HUES6 (cell line): Measurements from ENCODE around the gene ZBTB20.

Source experiments
- H3K27ac ChIP-seq: 2 replicates; pipeline ENCODE4 v1.7.0; 2013; ENCODE audit warnings: low read depth, mild to moderate bottlenecking, low read length, inconsistent platforms
- H3K27me3 ChIP-seq: 2 replicates; pipeline ENCODE4 v1.6.1; 2013; ENCODE audit warnings: low read length; ENCODE audit not compliant: control insufficient read depth, insufficient read depth
- H3K36me3 ChIP-seq: 2 replicates; pipeline ENCODE4 v1.6.1; 2013; ENCODE audit warnings: low read length; ENCODE audit not compliant: control insufficient read depth, insufficient read depth
- H3K4me1 ChIP-seq: 2 replicates; pipeline ENCODE4 v1.6.1; 2013; ENCODE audit warnings: low read length; ENCODE audit not compliant: control insufficient read depth, insufficient read depth
- H3K4me3 ChIP-seq: 2 replicates; pipeline ENCODE4 v1.5.1; 2013; ENCODE audit warnings: low read depth, low read length
- H3K9ac ChIP-seq: one replicate; pipeline ENCODE4 v1.6.1; 2013; ENCODE audit warnings: mild to moderate bottlenecking, low read length
- H3K9me3 ChIP-seq: 2 replicates; pipeline ENCODE4 v1.6.1; 2013; ENCODE audit warnings: low read depth, low read length; ENCODE audit not compliant: control insufficient read depth, insufficient read depth

The ZBTB20 gene

GRCh38 chr3:114595522-114596028 lies 551.5 kb downstream of the ZBTB20 start:
- H3K9ac ChIP-seq, result no peak overlapping the region
- H3K27me3 ChIP-seq, result no peaks in the 10 kb centered on the region
- no peaks in the 10 kb centered on the region for H3K36me3 ChIP-seq
- no peaks in the 10 kb centered on the region for H3K9me3 ChIP-seq
- no peak overlapping the region for H3K27ac ChIP-seq
- no peaks in the 10 kb centered on the region for H3K4me1 ChIP-seq
- no peak overlapping the region for H3K4me3 ChIP-seq

- no peaks in the 10 kb centered on the region for H3K27me3 ChIP-seq
- no peak overlapping the region for H3K4me3 ChIP-seq
- H3K36me3 ChIP-seq, result no peaks in the 10 kb centered on the region
- no peak overlapping the region for H3K9ac ChIP-seq
- H3K27ac ChIP-seq, result no peak overlapping the region
- no peaks in the 10 kb centered on the region for H3K4me1 ChIP-seq
- H3K9me3 ChIP-seq, result no peaks in the 10 kb centered on the region
Observed at GRCh38 chr3:114590309-114591047, 556.6 kb downstream of the ZBTB20 start.

- H3K9me3 ChIP-seq, result no peaks in the 10 kb centered on the region
- H3K36me3 ChIP-seq, result no peaks in the 10 kb centered on the region
- H3K27me3 ChIP-seq, result no peaks in the 10 kb centered on the region
- no peak overlapping the region for H3K9ac ChIP-seq
- no peak overlapping the region for H3K4me3 ChIP-seq
- no peak overlapping the region for H3K27ac ChIP-seq
- no peaks in the 10 kb centered on the region for H3K4me1 ChIP-seq
Observed at GRCh38 chr3:114587986-114588385, 559.1 kb downstream of the ZBTB20 start.

- Histone ChIP-seq H3K4me1 (no peaks in the 10 kb centered on the region), H3K27ac (no peak overlapping the region), H3K9ac (no peak overlapping the region), H3K4me3 (no peak overlapping the region), H3K9me3 (no peaks in the 10 kb centered on the region), H3K27me3 (no peaks in the 10 kb centered on the region), H3K36me3 (no peaks in the 10 kb centered on the region)
Observed at GRCh38 chr3:114586119-114586518, 561.0 kb downstream of the ZBTB20 start.

GRCh38 chr3:114585687-114586086 lies 561.4 kb downstream of the ZBTB20 start:
- H3K9me3 ChIP-seq, result no peaks in the 10 kb centered on the region
- no peaks in the 10 kb centered on the region for H3K36me3 ChIP-seq
- H3K27me3 ChIP-seq, result no peaks in the 10 kb centered on the region
- no peak overlapping the region for H3K27ac ChIP-seq
- no peaks in the 10 kb centered on the region for H3K4me1 ChIP-seq
- H3K4me3 ChIP-seq, result no peak overlapping the region
- no peak overlapping the region for H3K9ac ChIP-seq

GRCh38 chr3:114584734-114585371 lies 562.2 kb downstream of the ZBTB20 start:
- no peak overlapping the region for H3K9ac ChIP-seq
- H3K36me3 ChIP-seq, result no peaks in the 10 kb centered on the region
- H3K4me3 ChIP-seq, result no peak overlapping the region
- H3K9me3 ChIP-seq, result no peaks in the 10 kb centered on the region
- no peaks in the 10 kb centered on the region for H3K4me1 ChIP-seq
- H3K27ac ChIP-seq, result no peak overlapping the region
- H3K27me3 ChIP-seq, result no peaks in the 10 kb centered on the region

- Histone ChIP-seq H3K4me3 (no peak overlapping the region), H3K9me3 (no peaks in the 10 kb centered on the region), H3K36me3 (no peaks in the 10 kb centered on the region), H3K9ac (no peak overlapping the region), H3K27me3 (no peaks in the 10 kb centered on the region), H3K4me1 (no peaks in the 10 kb centered on the region), H3K27ac (no peak overlapping the region)
Observed at GRCh38 chr3:114582929-114583328, 564.2 kb downstream of the ZBTB20 start.

GRCh38 chr3:114572364-114573062 lies 574.6 kb downstream of the ZBTB20 start:
- Histone ChIP-seq H3K9ac (no peak overlapping the region), H3K4me3 (no peak overlapping the region), H3K27ac (no peak overlapping the region), H3K36me3 (no peaks in the 10 kb centered on the region), H3K27me3 (no peaks in the 10 kb centered on the region), H3K9me3 (no peaks in the 10 kb centered on the region), H3K4me1 (peaks cover 10% of the 10 kb centered on the region)

- no peak overlapping the region for H3K9ac ChIP-seq
- H3K27ac ChIP-seq, result no peak overlapping the region
- H3K4me1 ChIP-seq, result peaks cover 14% of the 10 kb centered on the region
- H3K36me3 ChIP-seq, result no peaks in the 10 kb centered on the region
- no peaks in the 10 kb centered on the region for H3K9me3 ChIP-seq
- H3K27me3 ChIP-seq, result no peaks in the 10 kb centered on the region
- H3K4me3 ChIP-seq, result no peak overlapping the region
Observed at GRCh38 chr3:114571363-114571762, 575.7 kb downstream of the ZBTB20 start.

GRCh38 chr3:114569186-114569585 lies 577.9 kb downstream of the ZBTB20 start:
- H3K9me3 ChIP-seq, result no peaks in the 10 kb centered on the region
- no peaks in the 10 kb centered on the region for H3K36me3 ChIP-seq
- peaks cover 24% of the 10 kb centered on the region for H3K4me1 ChIP-seq
- H3K27me3 ChIP-seq, result no peaks in the 10 kb centered on the region
- H3K27ac ChIP-seq, result no peak overlapping the region
- no peak overlapping the region for H3K4me3 ChIP-seq
- H3K9ac ChIP-seq, result no peak overlapping the region

GRCh38 chr3:114567771-114568170 lies 579.3 kb downstream of the ZBTB20 start:
- H3K27ac ChIP-seq, result no peak overlapping the region
- no peaks in the 10 kb centered on the region for H3K27me3 ChIP-seq
- H3K4me3 ChIP-seq, result no peak overlapping the region
- H3K4me1 ChIP-seq, result peaks cover 24% of the 10 kb centered on the region
- no peaks in the 10 kb centered on the region for H3K36me3 ChIP-seq
- H3K9me3 ChIP-seq, result no peaks in the 10 kb centered on the region
- H3K9ac ChIP-seq, result no peak overlapping the region
